ENCODE data around the gene MCM5. TPM values are rescaled to one million over a fixed set of nuclear protein-coding genes. Genes with fewer than 3 reads are reported as not detected.

MCM5 gene
- total RNA-seq, 1 experiment from 2014 or later: 194 TPM

- no peak overlapping the region for H3K4me3 ChIP-seq (replicated peaks in 1 of 2; ENCODE audit: low read depth in 1 of 2, low read length in 2 of 2)
- H3K27ac ChIP-seq (ENCODE audit: low read depth, low read length): no peak overlapping the region
- H2AFZ ChIP-seq (ENCODE audit: low read depth, low read length, poor library complexity, severe bottlenecking): no peak overlapping the region
- POLR2A ChIA-PET: no interaction called here
- H4K20me1 ChIP-seq (ENCODE audit: insufficient read depth): no peaks in the 10 kb centered on the region
- TF ChIP-seq ZFX (IDR thresholded peaks at IDR 0.05) (no peak), POLR2AphosphoS5 (IDR thresholded peaks at IDR 0.05; ENCODE audit: low read depth, low read length) (no peak), ZNF274 (IDR thresholded peaks at IDR 0.05; ENCODE audit: low read depth, low read length) (no peak), TCF7L2 (IDR thresholded peaks at IDR 0.05; ENCODE audit: borderline replicate concordance, extremely low read depth, insufficient read depth, insufficient read length) (no peak), YY1 (IDR thresholded peaks at IDR 0.05; ENCODE audit: extremely low read depth, insufficient replicate concordance, low read depth, low read length) (no peak), CTCF (IDR thresholded peaks at IDR 0.05 in 2 of 3, conservative IDR thresholded peaks at IDR 0.05 in 1 of 3; ENCODE audit: borderline replicate concordance in 1 of 3, insufficient read depth in 1 of 3, low read depth in 2 of 3, low read length in 2 of 3) (no peak), SP1 (IDR thresholded peaks at IDR 0.05; ENCODE audit: low read depth) (no peak), EGR1 (IDR thresholded peaks at IDR 0.05; ENCODE audit: low read depth) (no peak), CEBPB (IDR thresholded peaks at IDR 0.05; ENCODE audit: low read depth) (no peak), JUND (IDR thresholded peaks at IDR 0.05) (no peak), CBX3 (IDR thresholded peaks at IDR 0.05; ENCODE audit: low read depth) (no peak), SRF (IDR thresholded peaks at IDR 0.05; ENCODE audit: low read depth) (no peak)
- no peak overlapping the region for H3K9ac ChIP-seq (ENCODE audit: low read length)
- DNase-seq (ENCODE audit: low read depth, low spot score): no peak
- ATAC-seq: no peak
- RAD21 ChIA-PET (ENCODE audit: low non-redundant PET in 1 of 2, low total read pairs in 2 of 2, uncharacterized antibody in 2 of 2, unreplicated experiment in 2 of 2): no interaction called here
- intact Hi-C loops (cut with micrococcal nuclease): loop anchor here (10.0 kb wide), 1 partner anchor 688 kb away; no protein-coding TSS in a partner anchor
- no peak overlapping the region for H3K4me2 ChIP-seq (ENCODE audit: low read length)
- no peaks in the 10 kb centered on the region for H3K27me3 ChIP-seq (ENCODE audit: insufficient read depth, low read length)
- H3K9me3 ChIP-seq (ENCODE audit: control insufficient read depth in 1 of 2, insufficient read depth in 1 of 2, low read depth in 1 of 2, low read length in 2 of 2): peaks cover 8 to 11% of the 10 kb centered on the region in 2 experiments; a peak in 2 of 4 replicates
- no peaks in the 10 kb centered on the region for H3K9me2 ChIP-seq (ENCODE audit: insufficient read depth)
- CTCF ChIA-PET: no interaction called here
- no peaks in the 10 kb centered on the region for H3K79me2 ChIP-seq (ENCODE audit: insufficient read depth, low read length)
- no TSS peak for BruUV-seq (replicated peaks)
- peaks cover 0 to 4% of the 10 kb centered on the region in 2 experiments; a peak in 1 of 4 replicates for H3K4me1 ChIP-seq (ENCODE audit: control insufficient read depth in 1 of 2, insufficient read depth in 2 of 2, low read length in 2 of 2)
- H3K36me3 ChIP-seq (ENCODE audit: control insufficient read depth in 1 of 2, insufficient read depth in 2 of 2, low read length in 2 of 2): peaks cover 2 to 24% of the 10 kb centered on the region in 2 experiments; a peak in 2 of 4 replicates
Observed at GRCh38 chr22:35436421-35436820, 36.5 kb downstream of the MCM5 start.

Data from HCT116 (cell line).